HCT116 (cell line): ENCODE measurements around the gene RUBCN. TPM values are rescaled to one million over a fixed set of nuclear protein-coding genes. Genes with fewer than 3 reads are reported as not detected.

Source experiments
- ATAC-seq: fragments of 200-7000 bp; cut with Tn5 transposase; 2 replicates; pipeline ENCODE4 v1.9.1; 2020; ENCODE audit warnings: mild to moderate bottlenecking, moderate library complexity
- BruUV-seq: library from RNA; stranded (reverse); fragments of 400-500 nt; replicated peaks from 2 replicates; lab custom pipeline; 2021; lab: Mats Ljungman, UMichigan
- CTCF ChIA-PET: fragments of 300-600 bp; sonication (Branson Sonifier 250); formaldehyde crosslinking; loops from one replicate; lab custom pipeline; 2021; ENCODE audit warnings: antibody characterized with exemption; lab: Charles Lee
- POLR2A ChIA-PET: fragments of 300-600, 350-600 bp; sonication (Branson Sonifier 250); formaldehyde crosslinking; loops from one replicate; lab custom pipeline; 2021; ENCODE audit warnings: antibody characterized with exemption; lab: Charles Lee
- RAD21 ChIA-PET, 2 experiments: fragments of 300-600 bp; sonication (Branson Sonifier 250); formaldehyde crosslinking; loops; one replicate each; lab custom pipeline; 2023; ENCODE audit warnings: low total read pairs in 2 of 2; ENCODE audit not compliant: uncharacterized antibody in 2 of 2, unreplicated experiment in 2 of 2, low non-redundant PET in 1 of 2; lab: Charles Lee
- DNase-seq: peaks from one replicate; pipeline ENCODE4 v3.0.0-alpha.2; 2010; ENCODE audit warnings: low read depth, low spot score
- H2AFZ ChIP-seq: fragments of 200-600 bp; shearing (Covaris generic), sonication (generic); 2 replicates; pipeline ENCODE4 v1.6.1; 2017; ENCODE audit warnings: low read depth, mixed run types, mixed read lengths, antibody characterized with exemption, low read length; ENCODE audit not compliant: poor library complexity, severe bottlenecking
- H3K27ac ChIP-seq: 2 replicates; pipeline ENCODE4 v1.5.1; 2012; ENCODE audit warnings: low read depth, low read length
- H3K27me3 ChIP-seq: fragments of 200-600 bp; sonication (generic); 2 replicates; pipeline ENCODE4 v1.6.1; 2016; ENCODE audit warnings: mixed run types, low read length, mixed read lengths; ENCODE audit not compliant: insufficient read depth
- H3K36me3 ChIP-seq, 2 experiments: fragments of 200-500 bp in 1 of 2; fragments of 200-600 bp in 1 of 2; sonication (Bioruptor generic) in 1 of 2; sonication (generic) in 1 of 2; 2 replicates each; pipeline versions ENCODE4 v1.5.1 to v1.6.1; 2014 to 2016; ENCODE audit warnings: low read length in 2 of 2, inconsistent platforms in 1 of 2, mixed read lengths in 1 of 2, mixed run types in 1 of 2; ENCODE audit not compliant: insufficient read depth in 2 of 2, control insufficient read depth in 1 of 2
- H3K4me1 ChIP-seq, 2 experiments: fragments of 200-600 bp in 1 of 2; sonication (generic) in 1 of 2; 2 replicates each; pipeline versions ENCODE4 v1.5.1 to v1.6.1; 2012 to 2017; ENCODE audit warnings: low read length in 2 of 2, inconsistent platforms in 1 of 2, mild to moderate bottlenecking in 1 of 2, mixed read lengths in 1 of 2, mixed run types in 1 of 2, moderate library complexity in 1 of 2; ENCODE audit not compliant: insufficient read depth in 2 of 2, control insufficient read depth in 1 of 2
- H3K4me2 ChIP-seq: fragments of 200-600 bp; sonication (generic); 2 replicates; pipeline ENCODE4 v1.6.1; 2017; ENCODE audit warnings: mixed run types, low read length, mixed read lengths
- H3K4me3 ChIP-seq, 2 experiments: fragments of 200-600 bp in 1 of 2; sonication (generic) in 1 of 2; replicated peaks in 1 of 2; 2 replicates each; pipeline ENCODE4 v1.5.1; 2011 to 2016; ENCODE audit warnings: low read length in 2 of 2, control low read depth in 1 of 2, low read depth in 1 of 2, mild to moderate bottlenecking in 1 of 2, mixed read lengths in 1 of 2, mixed run types in 1 of 2
- H3K79me2 ChIP-seq: fragments of 200-600 bp; sonication (generic); 2 replicates; pipeline ENCODE4 v1.6.1; 2017; ENCODE audit warnings: mild to moderate bottlenecking, mixed run types, low read length, moderate library complexity, mixed read lengths; ENCODE audit not compliant: insufficient read depth
- H3K9ac ChIP-seq: fragments of 200-600 bp; sonication (generic); 2 replicates; pipeline ENCODE4 v1.6.1; 2016; ENCODE audit warnings: low read length, mixed read lengths
- H3K9me2 ChIP-seq: fragments of 200-600 bp; sonication (generic), shearing (Covaris generic); 2 replicates; pipeline ENCODE4 v1.6.1; 2017; ENCODE audit warnings: mixed run types, mild to moderate bottlenecking, moderate library complexity; ENCODE audit not compliant: insufficient read depth
- H3K9me3 ChIP-seq, 2 experiments: fragments of 200-500 bp in 1 of 2; fragments of 200-600 bp in 1 of 2; sonication (Bioruptor generic) in 1 of 2; sonication (generic) in 1 of 2; 2 replicates each; pipeline ENCODE4 v1.6.1; 2014 to 2017; ENCODE audit warnings: low read length in 2 of 2, mixed read lengths in 2 of 2, inconsistent platforms in 1 of 2, low read depth in 1 of 2, mild to moderate bottlenecking in 1 of 2, mixed run types in 1 of 2, moderate library complexity in 1 of 2; ENCODE audit not compliant: control insufficient read depth in 1 of 2, insufficient read depth in 1 of 2
- H4K20me1 ChIP-seq: fragments of 200-600 bp; sonication (generic), shearing (Covaris generic); 2 replicates; pipeline ENCODE4 v1.6.1; 2017; ENCODE audit warnings: mixed run types, mild to moderate bottlenecking, moderate library complexity; ENCODE audit not compliant: insufficient read depth
- CBX3 ChIP-seq: IDR thresholded peaks from 2 replicates; pipeline ENCODE4 v1.6.1; 2012; ENCODE audit warnings: low read depth
- CEBPB ChIP-seq: IDR thresholded peaks from 2 replicates; pipeline ENCODE4 v1.6.1; 2012; ENCODE audit warnings: low read depth
- EZH2 ChIP-seq: fragments of 200-600 bp; sonication (generic); IDR thresholded peaks from 2 replicates; pipeline ENCODE4 v1.6.1; 2017; ENCODE audit warnings: antibody characterized with exemption, mixed run types
- EZH2phosphoT487 ChIP-seq: fragments of 200-600 bp; IDR thresholded peaks from 2 replicates; pipeline ENCODE4 v1.6.1; 2018; ENCODE audit warnings: antibody characterized with exemption, borderline replicate concordance
- POLR2AphosphoS5 ChIP-seq: IDR thresholded peaks from 2 replicates; pipeline ENCODE4 v1.6.1; 2011; ENCODE audit warnings: mild to moderate bottlenecking, low read depth, low read length, moderate library complexity
- SP1 ChIP-seq: IDR thresholded peaks from 2 replicates; pipeline ENCODE4 v1.6.1; 2012; ENCODE audit warnings: low read depth
- SRF ChIP-seq: IDR thresholded peaks from 2 replicates; pipeline ENCODE4 v1.6.1; 2012; ENCODE audit warnings: low read depth
- intact Hi-C: fragments of 100-400 bp; cut with micrococcal nuclease; formaldehyde crosslinking; loops from 2 replicates; pipeline ENCODE4 v1.10.0; 2022
- total RNA-seq: library from RNA; stranded (reverse); gene quantifications from one replicate; pipeline ENCODE4 v1.2.1, GENCODE V29; 2021; ENCODE audit not compliant: unreplicated experiment
- TF ChIP-seq, protein P1 (sequence below), 3 experiments: fragments of 200-600 bp in 1 of 3; sonication (generic) in 1 of 3; IDR thresholded peaks in 2 of 3; conservative IDR thresholded peaks in 1 of 3; 2 replicates each; pipeline ENCODE4 v1.5.1; 2012 to 2017; ENCODE audit warnings: low read depth in 2 of 3, low read length in 2 of 3, antibody characterized with exemption in 1 of 3, borderline replicate concordance in 1 of 3, control low read depth in 1 of 3, mild to moderate bottlenecking in 1 of 3, mixed read lengths in 1 of 3, mixed run types in 1 of 3, moderate library complexity in 1 of 3; ENCODE audit not compliant: insufficient read depth in 1 of 3
- TF ChIP-seq, protein P2 (sequence below): IDR thresholded peaks from 2 replicates; pipeline ENCODE4 v1.6.1; 2012

Gene RUBCN
- total RNA-seq, 1 experiment from 2014 or later = 21.4 TPM

DNA sequence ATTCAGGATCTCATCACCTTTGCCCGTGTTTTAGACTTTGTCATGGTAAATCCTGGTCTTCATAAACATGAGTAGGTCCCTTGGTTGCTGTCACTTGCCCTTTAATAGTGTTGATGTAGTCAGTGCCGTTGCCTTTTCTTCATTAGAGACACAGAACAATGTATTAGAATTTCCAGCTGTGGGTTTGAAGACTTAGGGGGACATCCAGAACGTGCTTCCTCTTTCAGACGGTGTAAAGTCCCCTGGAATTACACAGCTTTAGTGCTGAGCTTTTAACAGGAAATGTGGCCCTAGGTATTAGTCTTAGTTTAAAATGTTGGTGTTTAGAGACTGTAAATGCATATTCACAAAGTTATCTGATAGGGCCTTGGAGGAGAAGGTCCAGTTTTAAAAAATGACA is 45.5 kb upstream of the RUBCN start:
- POLR2A ChIA-PET = no interaction called here
- intact Hi-C loops = no loop called here
- CTCF ChIA-PET = no interaction called here

DNA sequence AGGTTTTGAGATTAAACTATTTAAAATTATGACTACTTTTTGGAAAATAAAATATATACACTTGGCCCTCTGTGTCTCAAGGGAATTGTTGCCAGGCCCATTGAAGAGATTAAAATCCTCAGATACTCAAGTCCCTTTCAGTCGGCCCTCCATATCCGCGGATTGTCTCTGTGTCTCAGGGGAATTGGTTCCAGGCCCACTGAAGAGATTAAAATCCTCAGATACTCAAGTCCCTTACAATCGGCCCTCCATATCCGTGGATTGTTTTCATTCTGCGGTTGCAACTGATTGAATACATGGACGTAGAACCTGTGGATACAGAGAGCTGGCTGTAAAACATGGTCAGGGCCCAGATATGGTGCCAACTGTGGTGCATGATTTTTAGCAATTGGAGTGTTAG is 38.6 kb upstream of the RUBCN start:
- H3K27ac ChIP-seq = no peak overlapping the region
- H3K9me3 ChIP-seq = no peaks in the 10 kb centered on the region
- ChIA-PET POLR2A (no interaction called here), CTCF (no interaction called here), RAD21 (no interaction called here)
- H3K4me2 ChIP-seq = no peak overlapping the region
- no peaks in the 10 kb centered on the region for H4K20me1 ChIP-seq
- no peak for TF ChIP-seq SRF
- H3K9ac ChIP-seq = no peak overlapping the region
- no peak for DNase-seq
- no TSS peak for BruUV-seq
- H2AFZ ChIP-seq = no peak overlapping the region
- H3K4me1 ChIP-seq = no peaks in the 10 kb centered on the region
- H3K27me3 ChIP-seq = no peaks in the 10 kb centered on the region
- peaks cover 30 to 50% of the 10 kb centered on the region in 2 experiments for H3K36me3 ChIP-seq
- H3K79me2 ChIP-seq = peaks cover 10% of the 10 kb centered on the region; the same call in 1 of the 2 replicates
- no peaks in the 10 kb centered on the region for H3K9me2 ChIP-seq
- no peak for ATAC-seq
- H3K4me3 ChIP-seq = no peak overlapping the region
- intact Hi-C loops = no loop called here

More for the DNA sequence above, 45.5 kb upstream of the RUBCN start:
- no peaks in the 10 kb centered on the region for H3K27me3 ChIP-seq
- no peaks in the 10 kb centered on the region for H3K79me2 ChIP-seq
- H3K9me3 ChIP-seq = no peaks in the 10 kb centered on the region
- no peak for ATAC-seq
- BruUV-seq = no TSS peak
- no peak overlapping the region for H3K4me2 ChIP-seq
- no peak for DNase-seq
- peaks cover 22 to 24% of the 10 kb centered on the region in 2 experiments; a peak in 3 of 4 replicates for H3K36me3 ChIP-seq
- H2AFZ ChIP-seq = no peak overlapping the region
- TF ChIP-seq EZH2phosphoT487 (no peak), CBX3 (no peak), EZH2 (no peak), CEBPB (no peak), SRF (no peak), SP1 (no peak), POLR2AphosphoS5 (no peak)
- TF ChIP-seq, protein P1, sequence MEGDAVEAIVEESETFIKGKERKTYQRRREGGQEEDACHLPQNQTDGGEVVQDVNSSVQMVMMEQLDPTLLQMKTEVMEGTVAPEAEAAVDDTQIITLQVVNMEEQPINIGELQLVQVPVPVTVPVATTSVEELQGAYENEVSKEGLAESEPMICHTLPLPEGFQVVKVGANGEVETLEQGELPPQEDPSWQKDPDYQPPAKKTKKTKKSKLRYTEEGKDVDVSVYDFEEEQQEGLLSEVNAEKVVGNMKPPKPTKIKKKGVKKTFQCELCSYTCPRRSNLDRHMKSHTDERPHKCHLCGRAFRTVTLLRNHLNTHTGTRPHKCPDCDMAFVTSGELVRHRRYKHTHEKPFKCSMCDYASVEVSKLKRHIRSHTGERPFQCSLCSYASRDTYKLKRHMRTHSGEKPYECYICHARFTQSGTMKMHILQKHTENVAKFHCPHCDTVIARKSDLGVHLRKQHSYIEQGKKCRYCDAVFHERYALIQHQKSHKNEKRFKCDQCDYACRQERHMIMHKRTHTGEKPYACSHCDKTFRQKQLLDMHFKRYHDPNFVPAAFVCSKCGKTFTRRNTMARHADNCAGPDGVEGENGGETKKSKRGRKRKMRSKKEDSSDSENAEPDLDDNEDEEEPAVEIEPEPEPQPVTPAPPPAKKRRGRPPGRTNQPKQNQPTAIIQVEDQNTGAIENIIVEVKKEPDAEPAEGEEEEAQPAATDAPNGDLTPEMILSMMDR (IDR thresholded peaks at IDR 0.05 in 2 of 3, conservative IDR thresholded peaks at IDR 0.05 in 1 of 3; ENCODE audit: borderline replicate concordance in 1 of 3, insufficient read depth in 1 of 3, low read depth in 2 of 3, low read length in 2 of 3) = no peak
- TF ChIP-seq, protein P2, sequence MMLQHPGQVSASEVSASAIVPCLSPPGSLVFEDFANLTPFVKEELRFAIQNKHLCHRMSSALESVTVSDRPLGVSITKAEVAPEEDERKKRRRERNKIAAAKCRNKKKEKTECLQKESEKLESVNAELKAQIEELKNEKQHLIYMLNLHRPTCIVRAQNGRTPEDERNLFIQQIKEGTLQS = no peak
- no peak overlapping the region for H3K9ac ChIP-seq
- no peak overlapping the region for H3K4me3 ChIP-seq
- RAD21 ChIA-PET = no interaction called here
- no peaks in the 10 kb centered on the region for H3K9me2 ChIP-seq
- H3K4me1 ChIP-seq = no peaks in the 10 kb centered on the region
- H3K27ac ChIP-seq = no peak overlapping the region
- no peaks in the 10 kb centered on the region for H4K20me1 ChIP-seq
